Activated gamma-delta T cell (primary cell): ENCODE measurements around the gene MTERF2.
"Not testable (repeated sequence)": the region's sequence is repeated elsewhere in the genome, so short reads cannot be mapped to it uniquely, and the experiment has no call there.

Experiments used
- DNase-seq: peaks from one replicate; lab custom pipeline; 2025; lab: John Stamatoyannopoulos, UW
- total RNA-seq, 2 donors: gene quantifications; one replicate each; lab custom pipeline; 2026; lab: John Stamatoyannopoulos, UW

The MTERF2 gene, protein sequence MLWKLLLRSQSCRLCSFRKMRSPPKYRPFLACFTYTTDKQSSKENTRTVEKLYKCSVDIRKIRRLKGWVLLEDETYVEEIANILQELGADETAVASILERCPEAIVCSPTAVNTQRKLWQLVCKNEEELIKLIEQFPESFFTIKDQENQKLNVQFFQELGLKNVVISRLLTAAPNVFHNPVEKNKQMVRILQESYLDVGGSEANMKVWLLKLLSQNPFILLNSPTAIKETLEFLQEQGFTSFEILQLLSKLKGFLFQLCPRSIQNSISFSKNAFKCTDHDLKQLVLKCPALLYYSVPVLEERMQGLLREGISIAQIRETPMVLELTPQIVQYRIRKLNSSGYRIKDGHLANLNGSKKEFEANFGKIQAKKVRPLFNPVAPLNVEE
- 25.2 to 39.1 reads per million in 2 donors for total RNA-seq

DNA sequence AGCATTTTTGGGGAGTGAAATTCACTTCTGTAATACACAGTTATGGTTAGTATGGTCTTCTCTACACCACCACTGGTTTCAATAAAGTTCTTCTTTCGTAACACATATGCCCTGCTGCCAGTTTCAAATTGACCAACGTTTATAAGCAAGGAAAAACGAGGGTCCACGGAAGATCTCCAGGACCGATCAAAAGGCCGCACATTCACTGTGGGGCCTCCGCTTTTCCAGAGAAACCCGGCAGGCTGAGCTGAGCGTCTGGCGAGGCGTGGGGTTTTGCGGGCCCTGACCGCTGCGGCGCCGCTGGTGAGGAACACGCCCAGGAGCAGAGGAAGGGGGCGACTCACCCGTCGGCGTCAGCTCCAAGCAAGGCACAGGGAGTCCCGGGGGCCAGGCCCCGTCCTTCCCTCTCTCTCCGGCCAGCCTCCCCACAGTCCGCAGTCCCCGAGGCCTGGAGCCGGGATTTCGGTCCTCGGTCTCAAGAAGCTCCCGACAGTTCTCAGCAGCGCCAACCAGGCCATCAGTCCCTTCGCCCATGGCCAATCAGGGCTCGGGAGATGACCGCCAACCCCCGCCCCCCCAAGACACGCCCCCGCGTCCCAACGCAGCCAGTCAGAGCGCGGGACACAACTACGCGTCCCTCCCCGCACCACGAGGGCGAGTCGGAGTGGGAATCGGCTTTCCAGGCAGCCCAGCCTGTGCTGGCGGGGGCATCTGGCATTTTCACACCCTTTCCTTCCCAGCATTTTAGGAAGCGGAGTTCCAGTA is at the start of gene MTERF2:
MTERF2 (minus strand) TSS at position 522 of the 765 bp plus-strand sequence. CDS start 8,432 bp downstream, outside the sequence.
- DNase-seq, result peak; percentile 77

DNA sequence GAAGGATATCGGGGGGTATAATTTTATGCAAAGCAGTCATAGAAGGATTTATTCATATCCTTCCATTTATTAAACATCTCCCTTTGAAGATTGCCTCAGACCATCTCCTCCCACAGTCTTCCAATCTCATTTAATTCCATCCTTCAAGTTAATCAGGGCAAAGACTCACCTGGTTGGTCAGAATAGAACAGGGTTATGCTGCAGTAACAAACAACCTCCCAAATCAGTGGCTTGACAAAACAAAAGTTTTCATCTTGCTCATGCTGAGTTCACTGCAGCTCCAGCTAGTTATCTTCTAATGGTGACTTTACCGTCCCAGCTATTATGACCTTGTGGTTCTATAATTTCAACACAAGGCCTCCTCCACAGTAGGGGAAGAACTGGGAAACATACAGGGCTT is 48.8 kb upstream of the MTERF2 start:
- DNase-seq, result no peak

DNA sequence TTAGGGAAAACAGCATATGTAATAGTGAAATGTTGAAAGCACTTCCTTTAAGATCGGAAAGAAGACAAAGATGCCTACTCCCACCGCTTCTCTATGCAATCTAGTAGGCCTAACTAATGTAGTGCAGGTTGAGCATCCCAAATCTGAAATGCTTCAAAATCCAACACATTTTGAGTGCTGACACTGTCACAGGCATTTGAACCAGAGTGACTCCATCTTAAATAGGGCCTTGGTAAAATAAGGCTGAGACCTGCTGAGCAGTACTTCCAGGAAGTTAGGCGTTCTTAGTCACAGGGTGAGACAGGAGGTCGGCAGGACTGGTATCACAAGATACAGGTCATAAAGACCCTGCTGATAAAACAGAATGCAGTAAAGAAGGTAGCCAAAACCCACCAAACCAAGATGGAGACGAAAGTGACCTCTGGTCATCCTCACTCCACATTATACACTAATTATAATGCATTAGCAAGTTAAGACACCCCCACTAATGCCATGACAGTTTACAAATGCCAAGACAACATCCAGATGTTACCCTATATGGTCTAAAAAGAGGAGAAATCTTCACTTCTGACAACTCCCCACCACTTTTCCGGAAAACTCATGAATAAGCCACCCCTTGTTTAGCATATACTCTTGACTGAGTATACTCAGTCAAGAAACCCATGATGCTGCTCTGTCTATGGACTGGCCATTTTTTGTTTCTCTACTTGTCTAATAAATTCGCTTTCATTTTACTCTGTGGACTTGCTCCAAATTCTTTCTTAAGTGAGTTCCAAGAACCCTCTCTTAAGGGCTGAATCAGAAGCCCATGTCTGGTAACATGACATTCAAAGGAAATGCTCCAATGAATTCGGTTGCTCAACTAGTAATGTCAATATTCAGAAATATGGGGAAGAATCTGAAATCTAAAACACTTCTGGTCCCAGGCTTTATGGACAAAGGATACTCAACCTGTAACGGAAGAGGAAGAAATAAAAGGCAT is 47.1 kb upstream of the MTERF2 start:
- no peak for DNase-seq

DNA sequence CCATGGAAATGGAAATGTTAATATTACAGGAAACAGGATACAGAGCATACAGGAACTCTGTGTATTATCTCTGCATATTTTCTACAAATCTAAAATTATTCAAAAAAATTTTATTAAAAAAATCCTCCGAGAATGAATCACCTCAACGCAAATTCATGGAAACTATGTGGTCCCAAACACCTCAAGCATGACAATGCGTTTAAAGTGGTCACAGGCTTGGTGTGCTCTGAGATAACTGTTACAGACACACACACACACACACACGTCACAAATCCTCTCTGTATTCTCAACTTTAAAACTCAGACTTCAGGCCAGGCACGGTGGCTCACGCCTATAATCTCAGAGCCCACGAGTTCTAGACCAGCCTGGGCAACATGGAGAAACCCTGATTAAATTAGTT is 45.3 kb upstream of the MTERF2 start:
- no peak for DNase-seq

DNA sequence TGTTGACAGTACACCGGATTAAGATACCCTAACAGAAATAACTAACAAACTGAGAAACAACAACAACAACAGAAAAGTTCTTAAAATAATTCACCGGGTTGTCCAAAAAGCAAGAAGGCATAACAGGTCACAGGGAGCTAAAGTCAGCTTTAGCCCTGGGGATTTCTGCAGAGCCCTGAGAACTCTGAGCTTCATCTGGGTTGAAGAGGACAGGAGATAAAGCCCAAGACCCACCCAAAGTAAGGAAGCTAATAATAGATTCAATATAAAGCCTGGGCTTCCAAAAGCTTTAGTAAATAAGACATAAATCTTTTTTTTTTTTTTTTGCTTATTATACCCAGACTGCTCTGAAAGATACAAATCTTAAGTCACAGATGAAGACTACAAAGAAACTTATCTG is 44.1 kb upstream of the MTERF2 start:
- no peak for DNase-seq

DNA sequence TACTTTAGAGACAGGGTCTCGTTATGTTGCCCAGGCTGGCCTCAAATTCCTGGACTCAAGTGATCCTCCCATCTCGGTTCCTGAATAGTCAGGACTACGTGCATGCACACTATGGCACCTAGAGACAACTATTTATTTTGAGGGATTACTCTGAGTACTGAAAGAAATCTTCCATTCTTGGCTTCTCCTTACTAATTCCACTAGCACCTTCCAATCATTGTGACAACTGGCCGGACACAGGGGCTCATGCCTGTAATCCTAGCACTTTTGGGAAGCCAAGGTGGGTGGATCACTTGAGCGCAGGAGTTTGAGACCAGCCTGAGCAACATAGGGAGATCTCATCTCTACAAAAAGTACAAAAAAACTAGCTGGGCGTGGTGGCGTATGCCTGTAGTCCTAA is 42.1 kb upstream of the MTERF2 start:
- no peak for DNase-seq

DNA sequence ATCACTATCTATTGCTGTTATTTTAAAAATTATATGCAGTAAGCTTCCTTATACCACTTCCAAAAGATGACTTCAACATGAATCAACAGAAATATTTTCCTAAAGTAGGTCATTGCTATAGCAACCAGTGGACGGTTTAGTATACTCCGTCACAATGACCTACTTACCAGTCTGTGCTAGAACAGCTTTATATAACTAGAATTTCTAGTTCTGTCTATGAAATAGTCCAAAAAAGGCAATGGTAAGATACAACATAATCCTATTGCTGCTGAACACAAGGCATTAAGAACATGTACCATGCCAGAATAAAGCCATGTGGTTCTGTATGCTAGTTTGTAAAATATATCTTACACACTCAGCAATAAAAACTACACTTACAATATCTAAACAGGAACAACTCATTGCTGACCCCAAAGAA is 40.7 kb upstream of the MTERF2 start:
- no peak for DNase-seq

DNA sequence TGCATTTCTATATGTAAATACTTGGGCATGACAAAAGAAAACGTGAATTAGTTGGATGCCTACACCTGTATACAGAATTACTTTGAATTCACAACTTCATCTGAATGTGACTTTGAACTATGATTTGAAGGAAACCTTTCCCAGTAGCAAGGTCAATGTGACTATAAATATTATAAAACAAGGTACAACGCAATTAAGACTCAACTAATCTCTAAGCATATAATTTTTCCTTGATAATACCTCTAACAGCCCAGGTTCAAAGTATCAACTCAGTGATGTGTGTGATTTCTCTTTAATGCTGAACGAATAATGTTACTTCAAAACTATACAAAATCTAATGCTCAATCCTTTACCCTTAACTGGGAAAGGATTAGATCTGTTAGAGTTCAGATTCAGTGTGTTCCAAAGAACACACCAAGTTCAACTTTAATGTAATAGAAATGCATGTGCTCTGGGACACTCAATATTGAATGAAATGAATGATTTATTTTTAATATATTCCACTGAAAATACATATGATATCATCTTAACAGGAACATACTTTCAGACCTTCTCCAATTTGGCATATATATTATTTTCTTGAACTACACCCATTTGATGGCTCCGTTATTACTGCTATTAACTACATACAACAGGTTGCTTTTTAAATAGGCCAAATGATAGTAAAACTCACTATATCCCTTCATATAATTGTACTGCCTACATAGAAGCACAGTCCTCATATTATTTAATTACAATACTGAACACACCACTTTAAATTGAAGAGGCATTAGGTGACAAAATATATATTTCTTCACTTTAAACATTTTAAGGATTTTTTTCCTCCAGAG is 40.1 kb upstream of the MTERF2 start:
- DNase-seq, result no peak

DNA sequence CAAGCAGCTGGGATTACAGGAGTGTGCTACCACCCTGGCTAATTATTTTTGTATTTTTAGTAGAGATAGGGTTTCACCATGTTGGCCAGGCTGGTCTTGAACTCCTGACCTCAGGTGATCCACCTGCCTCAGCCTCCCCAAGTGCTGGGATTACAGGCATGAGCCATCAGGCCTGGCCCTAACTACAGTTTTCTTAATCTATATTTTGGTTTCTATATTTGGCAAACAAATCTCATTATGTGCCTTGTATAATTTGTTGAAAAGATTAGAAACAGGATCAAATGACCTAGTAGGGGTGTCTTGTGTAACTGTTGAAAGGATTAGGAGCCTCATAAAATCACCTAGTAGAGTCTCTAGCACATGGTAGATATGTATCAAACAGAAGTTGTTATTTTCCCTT is 39.4 kb upstream of the MTERF2 start:
- not testable (repeated sequence) for DNase-seq

DNA sequence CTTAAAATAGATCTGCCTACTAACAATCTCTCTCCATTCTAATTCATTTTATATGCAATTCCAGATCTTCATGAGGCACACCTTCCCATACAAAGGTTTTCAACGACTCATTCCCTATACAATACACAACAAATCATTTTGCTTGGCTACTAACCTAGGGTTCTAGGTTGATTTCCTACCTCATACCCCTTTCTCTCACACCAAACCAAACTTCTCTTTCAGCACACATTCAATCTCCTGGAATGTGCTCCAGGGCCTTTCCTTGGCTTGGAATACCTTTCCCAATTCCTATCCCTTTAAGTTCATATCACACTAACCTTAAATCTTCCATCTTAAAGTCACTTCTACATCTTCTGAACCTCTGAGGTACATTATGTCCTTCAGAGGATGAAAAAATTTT is 38.7 kb upstream of the MTERF2 start:
- DNase-seq, result no peak

DNA sequence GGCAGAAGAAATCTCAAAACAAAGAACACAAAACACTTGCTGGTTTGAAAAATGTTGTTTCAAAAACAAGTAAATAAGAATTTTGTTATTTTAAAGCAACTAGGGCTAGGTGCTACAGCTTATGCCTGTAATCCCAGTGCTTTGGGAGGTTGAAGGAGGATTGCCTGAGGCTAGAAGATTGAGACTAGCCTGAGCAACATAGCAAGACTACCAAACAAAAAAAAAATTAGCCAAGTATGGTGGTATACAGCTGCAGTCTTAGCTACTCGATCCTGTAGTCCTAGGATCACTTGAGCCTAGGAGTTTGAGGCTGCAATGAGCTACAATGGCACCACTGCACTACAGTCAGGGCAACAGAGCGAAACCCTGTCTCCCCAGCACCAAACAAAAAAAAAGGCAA is 32.6 kb upstream of the MTERF2 start:
- no peak for DNase-seq

DNA sequence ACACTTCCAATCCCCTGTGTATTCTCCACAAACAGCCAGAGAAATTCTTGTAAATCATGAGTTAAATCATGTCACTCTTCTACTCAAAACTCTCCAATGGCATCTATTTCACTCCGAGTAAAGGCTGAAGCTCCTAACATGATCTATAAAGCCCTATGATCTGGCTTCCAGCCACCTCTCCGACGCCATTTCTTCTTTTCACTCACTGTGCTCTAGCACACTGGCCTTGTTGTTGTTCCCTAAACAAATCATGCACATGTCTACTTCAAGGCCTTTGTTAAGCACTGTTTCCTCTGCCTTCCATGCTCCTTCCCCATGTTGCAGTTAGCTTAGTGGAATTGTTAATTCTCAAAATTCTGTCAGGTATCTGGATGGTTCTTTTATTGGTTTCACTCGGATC is 30.1 kb upstream of the MTERF2 start:
- no peak for DNase-seq

DNA sequence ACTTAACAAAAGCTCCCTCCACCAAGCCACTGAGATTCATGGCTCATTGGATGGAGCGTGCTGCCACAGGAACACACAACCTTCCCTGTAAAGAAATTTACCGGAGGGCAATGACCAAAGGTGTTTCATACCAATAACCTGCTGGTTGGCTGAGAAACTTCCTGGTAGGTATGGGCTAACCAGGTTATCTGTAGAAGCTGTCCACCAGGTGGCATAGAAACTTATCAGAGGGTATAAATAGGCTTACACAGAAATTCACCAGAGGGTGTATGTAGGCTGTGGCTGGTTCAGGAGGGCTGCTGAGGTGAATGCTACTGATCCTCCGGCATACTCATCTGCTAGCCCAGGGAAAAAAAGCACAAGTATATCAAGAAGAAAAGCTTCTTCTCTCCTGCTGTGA is 27.1 kb upstream of the MTERF2 start:
- no peak for DNase-seq

DNA sequence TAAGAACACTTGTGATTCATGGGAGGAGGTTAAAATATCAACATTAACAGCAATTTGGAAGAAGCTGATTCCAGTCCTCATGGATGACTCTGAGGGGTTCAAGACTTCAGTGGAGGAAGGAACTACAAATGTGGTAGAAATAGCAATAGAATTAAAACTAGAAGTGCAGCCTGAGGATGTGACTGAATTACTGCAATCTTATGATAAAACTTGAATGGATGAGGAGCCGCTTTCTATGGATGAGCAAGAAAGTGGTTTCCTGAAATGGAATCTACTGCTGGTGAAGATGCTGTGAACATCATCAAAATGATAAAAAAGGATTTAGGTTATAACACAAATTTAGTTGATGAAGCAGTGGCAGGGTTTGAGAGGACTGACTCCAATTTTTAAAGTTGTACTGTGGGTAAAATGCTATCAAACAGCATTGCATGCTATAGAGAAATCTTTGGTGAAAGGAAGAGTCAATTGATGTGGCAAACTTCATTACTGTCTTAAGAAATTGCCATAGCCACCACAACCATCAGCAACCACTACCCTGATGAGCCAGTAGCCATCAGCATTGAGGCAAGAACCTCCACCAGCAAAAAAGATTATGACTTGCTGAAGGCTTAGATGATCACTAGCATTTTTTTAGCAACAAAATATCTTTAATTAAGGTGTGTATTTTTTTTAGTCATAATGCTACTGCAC is 25.9 kb upstream of the MTERF2 start:
- no peak for DNase-seq

DNA sequence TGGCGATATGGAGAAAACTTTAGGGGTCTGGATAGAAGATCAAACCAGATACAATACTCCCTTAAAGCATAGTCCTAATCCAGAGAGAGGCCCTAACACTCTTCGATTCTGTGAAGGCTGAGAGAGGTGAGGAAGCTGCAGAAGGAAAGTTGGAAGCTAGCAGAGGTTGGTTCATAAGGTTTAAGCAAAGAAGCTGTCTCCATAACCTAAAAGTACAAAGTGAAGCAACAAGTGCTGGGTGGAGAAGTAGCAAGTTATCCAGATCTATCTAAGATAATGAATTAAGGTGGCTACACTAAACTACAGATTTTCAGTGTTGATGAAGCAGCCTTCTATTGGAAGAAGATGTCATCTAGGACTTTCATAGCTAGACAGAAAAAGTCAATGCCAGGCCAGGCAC is 24.6 kb upstream of the MTERF2 start:
- no peak for DNase-seq

DNA sequence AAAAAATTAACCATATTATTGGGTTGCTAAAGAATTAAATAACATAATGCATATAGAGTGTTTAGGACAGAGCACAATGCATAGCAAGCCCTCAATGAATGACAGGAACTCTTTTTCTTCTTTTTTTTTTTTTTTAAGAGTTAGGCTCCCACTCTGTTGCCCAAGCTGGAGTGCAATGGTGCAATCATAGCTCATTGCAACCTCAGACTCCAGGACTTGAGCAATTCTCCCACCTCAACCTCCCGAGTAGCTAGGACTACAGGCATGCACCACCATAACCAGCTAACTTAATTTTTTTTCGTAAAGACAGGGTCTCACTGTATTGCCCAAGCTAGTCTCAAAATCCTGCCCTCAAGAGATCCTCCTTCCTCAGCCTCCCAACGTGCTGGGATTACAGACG is 20.5 kb upstream of the MTERF2 start:
- no peak for DNase-seq

DNA sequence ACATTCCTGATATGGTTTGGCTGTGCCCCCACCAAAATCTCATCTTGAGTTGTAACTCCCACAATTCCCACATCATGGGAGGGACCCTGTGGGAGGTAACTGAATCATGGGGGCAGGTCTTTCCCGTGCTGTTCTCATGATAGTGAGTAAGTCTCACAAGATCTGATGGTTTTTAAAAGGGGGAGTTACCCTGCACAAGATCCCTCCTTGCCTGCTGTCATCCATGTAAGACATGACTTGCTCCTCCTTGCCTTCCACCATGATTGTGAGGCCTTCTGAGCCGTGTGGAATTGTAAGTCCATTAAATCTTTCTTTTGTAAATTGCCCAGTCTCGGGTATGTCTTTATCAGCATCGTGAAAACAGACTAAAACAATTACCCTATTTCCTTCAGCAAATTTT is 15.7 kb upstream of the MTERF2 start:
- not testable (repeated sequence) for DNase-seq

DNA sequence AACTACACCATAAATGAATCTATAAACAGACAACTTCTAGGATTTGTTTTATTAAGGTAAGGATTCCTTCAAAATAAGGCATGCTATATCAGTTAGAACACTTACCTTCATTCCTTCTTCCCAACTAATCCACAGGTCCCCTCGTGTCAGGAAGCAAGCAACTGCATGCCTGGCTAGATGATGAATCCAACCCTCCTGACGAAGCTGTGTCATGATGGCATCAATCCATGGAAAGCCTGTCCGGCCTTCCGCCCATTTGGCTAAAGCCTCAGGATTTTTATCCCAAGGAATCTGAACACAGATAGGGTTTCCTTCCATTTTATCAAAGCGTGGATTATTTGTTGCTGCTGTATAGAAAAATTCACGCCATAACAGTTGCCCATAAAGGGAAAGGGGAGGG is 12.5 kb upstream of the MTERF2 start:
- no peak for DNase-seq

DNA sequence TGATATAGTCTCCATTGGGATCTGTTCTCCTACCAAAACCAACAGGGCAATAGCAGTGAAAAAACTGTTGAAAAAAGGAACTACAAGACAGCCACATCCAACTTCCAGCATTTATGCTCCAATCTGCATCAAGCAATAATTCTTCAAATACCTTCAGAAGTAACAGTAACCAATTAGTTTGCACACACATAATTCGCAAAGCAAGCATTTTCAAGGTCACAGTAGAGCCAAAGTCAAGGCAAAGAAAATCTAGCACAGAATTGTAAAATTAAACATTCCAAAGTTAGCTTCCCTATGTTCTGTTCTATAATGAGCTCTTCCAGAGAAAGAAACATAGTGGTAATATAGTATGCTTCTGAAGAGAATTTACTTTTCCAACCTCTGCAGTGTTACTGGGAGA is 11.0 kb upstream of the MTERF2 start:
- no peak for DNase-seq

DNA sequence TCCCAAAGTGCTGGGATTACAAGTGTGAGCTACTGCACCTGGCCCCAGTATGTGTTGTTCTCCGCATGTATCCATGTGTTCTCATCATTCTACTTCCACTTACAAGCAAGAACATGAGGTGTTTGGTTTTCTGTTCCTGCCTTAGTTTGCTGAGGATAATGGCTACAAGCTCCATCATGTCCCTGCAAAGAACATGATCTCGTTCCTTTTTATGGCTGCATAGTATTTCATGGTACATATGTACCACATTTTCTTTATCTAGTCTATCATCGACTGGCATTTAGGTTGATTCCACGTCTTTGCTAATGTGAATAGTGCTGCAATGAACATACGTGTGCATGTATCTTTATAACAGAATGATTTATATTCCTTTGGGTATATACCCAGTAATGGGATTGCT is 9.2 kb upstream of the MTERF2 start:
- not testable (repeated sequence) for DNase-seq
